Smooth muscle cell (in vitro differentiated cells): ENCODE results near the gene DGKG. TPM values are rescaled to one million over a fixed set of nuclear protein-coding genes. Genes with fewer than 3 reads are reported as not detected.

Experiments
- DNase-seq: peaks from one replicate; lab custom pipeline; 2025; ENCODE audit not compliant: unreplicated experiment; lab: John Stamatoyannopoulos, UW
- H2AFZ ChIP-seq: fragments of 200-600 bp; sonication (generic); 2 replicates; pipeline ENCODE4 v1.6.0; 2016; ENCODE audit warnings: antibody characterized with exemption, low read depth, mild to moderate bottlenecking
- H3F3A ChIP-seq: fragments of 200-600 bp; sonication (generic); 2 replicates; pipeline ENCODE4 v1.6.0; 2017; ENCODE audit warnings: antibody characterized with exemption, low read depth
- H3K27ac ChIP-seq: fragments of 200-600 bp; sonication (generic); 2 replicates; pipeline ENCODE4 v1.5.1; 2016; ENCODE audit warnings: low read depth, mild to moderate bottlenecking
- H3K27me3 ChIP-seq: fragments of 200-600 bp; sonication (generic); 2 replicates; pipeline ENCODE4 v1.6.1; 2016; ENCODE audit warnings: low read depth, mild to moderate bottlenecking
- H3K36me3 ChIP-seq: fragments of 200-600 bp; sonication (generic); 2 replicates; pipeline ENCODE4 v1.5.1; 2016; ENCODE audit warnings: low read depth
- H3K4me1 ChIP-seq: fragments of 200-600 bp; sonication (generic); 2 replicates; pipeline ENCODE4 v1.5.1; 2016; ENCODE audit warnings: low read depth
- H3K4me2 ChIP-seq: fragments of 200-600 bp; sonication (generic); 2 replicates; pipeline ENCODE4 v1.6.0; 2016; ENCODE audit warnings: mild to moderate bottlenecking
- H3K4me3 ChIP-seq: fragments of 200-600 bp; sonication (generic); 2 replicates; pipeline ENCODE4 v1.5.1; 2016; ENCODE audit warnings: mild to moderate bottlenecking
- H3K79me2 ChIP-seq: fragments of 200-600 bp; sonication (generic); 2 replicates; pipeline ENCODE4 v1.6.0; 2016; ENCODE audit warnings: low read depth, mild to moderate bottlenecking
- H3K9ac ChIP-seq: fragments of 200-600 bp; sonication (generic); 2 replicates; pipeline ENCODE4 v1.6.0; 2016; ENCODE audit warnings: low read depth
- H3K9me3 ChIP-seq: fragments of 200-600 bp; sonication (generic); replicated peaks from 2 replicates; pipeline ENCODE4 v1.5.1; 2016; ENCODE audit warnings: low read depth
- H4K20me1 ChIP-seq: fragments of 200-600 bp; sonication (generic); 2 replicates; pipeline ENCODE4 v1.6.0; 2016; ENCODE audit warnings: low read depth
- WGBS: methylation state at CpG from one replicate; pipeline ENCODE4 v1.1.7; 2016; ENCODE audit warnings: low lambda C conversion rate; 5-methylcytosine and 5-hydroxymethylcytosine counted together
- polyA plus RNA-seq: library from polyadenylated mRNA; unstranded; fragments of >200 nt; fragmentation: Nextera tagmentation; extraction: Ambion mirVana; gene quantifications from 2 replicates; pipeline ENCODE4 v1.2.1, GENCODE V29; 2016
- total RNA-seq: library from RNA; depleted of rRNA; stranded (reverse); fragments of >200 nt; gene quantifications from 2 replicates; pipeline ENCODE4 v1.2.3, GENCODE V29; 2014
- TF ChIP-seq, protein P1 (sequence below): fragments of 200-600 bp; sonication (generic); IDR thresholded peaks from 2 replicates; pipeline ENCODE4 v1.5.1; 2017; ENCODE audit warnings: borderline replicate concordance, mild to moderate bottlenecking, antibody characterized with exemption; ENCODE audit not compliant: insufficient read depth, poor library complexity, severe bottlenecking

Gene DGKG
- total and polyA plus RNA-seq, 2 experiments from 2014 or later, result 0.64 TPM; not detected in 1

DNA sequence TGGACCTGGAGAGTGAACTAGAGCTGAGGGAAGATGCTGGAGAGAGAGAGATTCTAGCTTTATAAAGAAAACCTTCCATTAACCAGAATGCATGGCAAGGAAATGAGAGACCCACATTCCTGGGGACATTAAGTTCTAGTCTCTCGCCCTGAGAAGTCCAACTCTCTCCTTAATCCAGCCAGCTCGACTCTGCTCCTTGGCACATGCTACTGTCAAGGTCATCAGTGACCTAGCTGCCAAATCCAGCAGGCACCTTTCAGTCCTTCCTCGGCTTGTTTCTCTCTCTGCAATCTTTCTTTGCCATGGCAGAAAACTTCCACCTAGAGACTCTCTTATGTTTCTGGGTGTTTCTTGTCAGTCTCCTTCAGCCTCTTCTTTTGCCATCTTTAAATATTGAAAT is 40.3 kb downstream of the DGKG start:
- Histone ChIP-seq H4K20me1 (no peaks in the 10 kb centered on the region), H3K36me3 (no peaks in the 10 kb centered on the region), H3K27me3 (peaks cover 15% of the 10 kb centered on the region), H3K9ac (no peak overlapping the region), H3K4me1 (peaks cover 6% of the 10 kb centered on the region), H2AFZ (no peak overlapping the region), H3K9me3 (no peaks in the 10 kb centered on the region), H3K27ac (peak overlapping the region; percentile 89), H3K79me2 (no peaks in the 10 kb centered on the region), H3K4me2 (no peak overlapping the region), H3F3A (peaks cover 12% of the 10 kb centered on the region), H3K4me3 (no peak overlapping the region)
- TF ChIP-seq, protein P1, sequence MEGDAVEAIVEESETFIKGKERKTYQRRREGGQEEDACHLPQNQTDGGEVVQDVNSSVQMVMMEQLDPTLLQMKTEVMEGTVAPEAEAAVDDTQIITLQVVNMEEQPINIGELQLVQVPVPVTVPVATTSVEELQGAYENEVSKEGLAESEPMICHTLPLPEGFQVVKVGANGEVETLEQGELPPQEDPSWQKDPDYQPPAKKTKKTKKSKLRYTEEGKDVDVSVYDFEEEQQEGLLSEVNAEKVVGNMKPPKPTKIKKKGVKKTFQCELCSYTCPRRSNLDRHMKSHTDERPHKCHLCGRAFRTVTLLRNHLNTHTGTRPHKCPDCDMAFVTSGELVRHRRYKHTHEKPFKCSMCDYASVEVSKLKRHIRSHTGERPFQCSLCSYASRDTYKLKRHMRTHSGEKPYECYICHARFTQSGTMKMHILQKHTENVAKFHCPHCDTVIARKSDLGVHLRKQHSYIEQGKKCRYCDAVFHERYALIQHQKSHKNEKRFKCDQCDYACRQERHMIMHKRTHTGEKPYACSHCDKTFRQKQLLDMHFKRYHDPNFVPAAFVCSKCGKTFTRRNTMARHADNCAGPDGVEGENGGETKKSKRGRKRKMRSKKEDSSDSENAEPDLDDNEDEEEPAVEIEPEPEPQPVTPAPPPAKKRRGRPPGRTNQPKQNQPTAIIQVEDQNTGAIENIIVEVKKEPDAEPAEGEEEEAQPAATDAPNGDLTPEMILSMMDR, result no peak
- DNase-seq, result no peak
- 100% methylated on average over 3 of the region's 3 CpGs for WGBS

DNA sequence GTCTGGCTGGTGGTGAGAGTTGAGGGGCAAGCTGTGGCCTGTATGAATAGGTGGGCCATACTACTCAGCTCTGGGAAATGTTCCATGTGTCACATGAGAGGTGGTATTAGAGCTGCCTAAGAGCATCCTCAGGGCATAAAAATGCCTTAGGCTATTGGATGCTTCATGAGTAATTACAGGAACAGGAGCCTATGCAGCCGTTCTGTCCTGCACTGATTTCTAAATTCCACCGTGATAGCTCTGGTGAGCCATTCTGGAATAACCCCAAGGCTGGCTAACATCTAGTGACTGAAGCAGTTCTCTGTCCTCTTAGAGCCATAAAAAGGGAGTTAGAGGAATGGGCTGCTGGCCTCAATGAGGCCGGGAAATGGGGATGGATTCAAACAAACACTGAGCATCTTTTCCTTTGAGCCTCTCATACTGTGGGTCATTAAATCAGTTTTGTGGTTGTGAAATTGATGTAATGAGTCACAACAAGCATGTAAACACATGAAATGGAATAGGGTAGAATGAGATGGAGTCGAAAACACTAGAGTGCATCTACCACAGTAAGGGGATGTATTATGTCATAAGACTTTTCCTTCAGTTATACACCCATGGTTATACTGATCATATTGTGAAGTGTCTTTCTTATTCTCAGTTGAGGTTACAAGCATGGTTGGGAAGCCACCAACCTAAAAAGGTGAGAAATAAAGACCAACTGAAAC is 41.0 kb downstream of the DGKG start:
- Histone ChIP-seq H3K79me2 (no peaks in the 10 kb centered on the region), H3K36me3 (no peaks in the 10 kb centered on the region), H3K4me1 (peaks cover 6% of the 10 kb centered on the region), H3K9ac (no peak overlapping the region), H3F3A (peaks cover 12% of the 10 kb centered on the region), H2AFZ (no peak overlapping the region), H3K9me3 (no peaks in the 10 kb centered on the region), H3K27ac (peak overlapping the region; percentile 89), H3K4me2 (peak overlapping the region; percentile 62), H3K4me3 (no peak overlapping the region), H4K20me1 (no peaks in the 10 kb centered on the region), H3K27me3 (peaks cover 8% of the 10 kb centered on the region)
- 13% methylated on average over 4 of the region's 4 CpGs for WGBS
- TF ChIP-seq, protein P1, result no peak
- DNase-seq, result no peak

DNA sequence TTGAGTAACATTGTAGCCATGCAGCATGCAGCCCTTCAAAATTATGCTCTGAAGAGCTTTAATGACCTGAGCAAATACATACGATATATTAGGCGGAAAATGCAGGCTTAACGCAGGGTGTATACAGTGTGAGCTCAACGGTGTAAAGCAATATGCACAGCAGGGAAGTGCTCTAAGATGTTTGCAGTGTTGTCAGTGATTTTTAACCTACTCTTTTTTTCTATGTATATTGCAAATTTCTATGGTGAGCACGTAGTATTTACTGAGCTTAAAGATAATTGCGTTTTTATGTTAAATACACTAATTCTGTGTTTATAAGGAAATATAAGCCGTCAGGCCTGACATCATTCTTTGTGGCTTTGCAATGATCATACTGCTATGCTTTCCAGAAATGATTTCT is 42.1 kb downstream of the DGKG start:
- Histone ChIP-seq H3K9ac (no peak overlapping the region), H3K79me2 (no peaks in the 10 kb centered on the region), H2AFZ (no peak overlapping the region), H3K27ac (peak overlapping the region; percentile 89), H4K20me1 (no peaks in the 10 kb centered on the region), H3K9me3 (no peaks in the 10 kb centered on the region), H3F3A (peaks cover 12% of the 10 kb centered on the region), H3K4me2 (peak overlapping the region; percentile 62), H3K36me3 (no peaks in the 10 kb centered on the region), H3K27me3 (peaks cover 5% of the 10 kb centered on the region), H3K4me3 (no peak overlapping the region), H3K4me1 (peaks cover 6% of the 10 kb centered on the region)
- WGBS, result 45% methylated on average over 7 of the region's 7 CpGs
- DNase-seq, result no peak
- TF ChIP-seq, protein P1, result no peak

DNA sequence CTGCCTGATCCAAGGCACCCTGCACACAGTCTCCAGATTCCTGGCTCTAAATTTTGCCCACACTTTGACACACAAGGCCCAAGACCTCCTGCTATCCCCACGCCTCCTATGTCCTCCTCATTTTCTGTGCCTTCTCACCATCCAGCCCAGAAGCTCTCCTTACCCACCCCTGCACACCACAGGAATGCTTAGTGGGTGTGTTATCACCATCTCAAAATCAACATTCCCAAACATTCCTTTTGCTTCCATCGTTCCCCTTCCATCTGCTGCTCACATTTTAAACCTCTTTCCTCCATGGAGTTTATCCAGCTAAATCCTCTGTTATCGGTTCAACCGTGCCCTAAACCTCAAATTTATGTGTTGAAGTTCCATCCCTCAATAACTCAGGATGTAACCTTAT is 43.9 kb downstream of the DGKG start:
- no peaks in the 10 kb centered on the region for H3K36me3 ChIP-seq
- H3K4me3 ChIP-seq, result no peak overlapping the region
- H3K4me1 ChIP-seq, result peaks cover 6% of the 10 kb centered on the region
- WGBS, result 14% methylated on average over 4 of the region's 4 CpGs
- H3K79me2 ChIP-seq, result no peaks in the 10 kb centered on the region
- TF ChIP-seq, protein P1, result no peak
- H3K27ac ChIP-seq, result no peak overlapping the region
- H3K4me2 ChIP-seq, result peak overlapping the region; percentile 27
- no peak overlapping the region for H2AFZ ChIP-seq
- peaks cover 12% of the 10 kb centered on the region for H3F3A ChIP-seq
- no peak overlapping the region for H3K9ac ChIP-seq
- no peaks in the 10 kb centered on the region for H3K27me3 ChIP-seq
- DNase-seq, result no peak
- no peaks in the 10 kb centered on the region for H4K20me1 ChIP-seq
- no peaks in the 10 kb centered on the region for H3K9me3 ChIP-seq
